SW 1271 (cell line): Measurements from ENCODE around the gene FLT1.

Experiments used
- DNase-seq, 2 experiments: peaks; one replicate each; lab custom pipeline; 2025; lab: John Stamatoyannopoulos, UW

The FLT1 gene

DNA sequence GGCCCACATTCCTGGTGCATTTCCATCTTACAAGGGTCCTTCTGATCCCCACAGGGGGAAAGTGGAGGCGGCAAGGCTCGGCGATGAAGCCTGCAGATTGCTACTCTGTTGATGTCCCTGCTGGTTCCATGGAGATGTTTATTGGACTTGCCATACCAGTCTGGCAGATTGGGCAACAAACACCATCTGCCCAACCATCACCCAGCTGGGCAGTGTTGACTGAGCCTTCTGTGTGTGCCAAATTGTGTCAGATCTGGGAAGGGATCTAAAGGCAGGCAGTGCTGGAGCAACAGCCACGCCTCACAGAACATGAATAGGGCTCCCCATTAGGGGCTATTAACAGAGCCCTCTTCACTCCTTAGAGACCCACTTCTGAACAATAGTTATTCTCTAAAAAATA, 35.0 kb downstream of the FLT1 start:
- no peak for DNase-seq

- DNase-seq, result no peak
Observed at GRCh38 chr13:28458608-28459007, 36.3 kb downstream of the FLT1 start.

DNA sequence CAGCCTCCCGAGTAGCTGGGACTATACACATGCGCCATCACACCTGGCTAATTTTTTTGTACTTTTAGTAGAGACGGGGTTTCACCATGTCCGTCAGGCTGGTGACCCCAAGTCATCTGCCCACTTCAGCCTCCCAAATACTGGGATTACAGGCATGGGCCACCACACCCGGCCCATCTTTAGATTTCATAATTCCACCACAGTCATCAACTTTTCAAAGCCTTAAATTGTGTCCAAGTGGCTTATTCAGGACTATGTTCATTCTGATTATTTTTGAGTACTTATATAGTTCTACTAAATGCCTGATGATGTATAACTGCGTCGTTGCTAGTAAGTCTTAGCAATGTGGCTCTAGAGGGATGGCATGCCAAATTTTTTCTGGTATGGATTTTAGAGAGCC, 36.9 kb downstream of the FLT1 start:
- no peak for DNase-seq

GRCh38 chr13:28457521-28457920, 37.4 kb downstream of the FLT1 start:
- no peak for DNase-seq

DNA sequence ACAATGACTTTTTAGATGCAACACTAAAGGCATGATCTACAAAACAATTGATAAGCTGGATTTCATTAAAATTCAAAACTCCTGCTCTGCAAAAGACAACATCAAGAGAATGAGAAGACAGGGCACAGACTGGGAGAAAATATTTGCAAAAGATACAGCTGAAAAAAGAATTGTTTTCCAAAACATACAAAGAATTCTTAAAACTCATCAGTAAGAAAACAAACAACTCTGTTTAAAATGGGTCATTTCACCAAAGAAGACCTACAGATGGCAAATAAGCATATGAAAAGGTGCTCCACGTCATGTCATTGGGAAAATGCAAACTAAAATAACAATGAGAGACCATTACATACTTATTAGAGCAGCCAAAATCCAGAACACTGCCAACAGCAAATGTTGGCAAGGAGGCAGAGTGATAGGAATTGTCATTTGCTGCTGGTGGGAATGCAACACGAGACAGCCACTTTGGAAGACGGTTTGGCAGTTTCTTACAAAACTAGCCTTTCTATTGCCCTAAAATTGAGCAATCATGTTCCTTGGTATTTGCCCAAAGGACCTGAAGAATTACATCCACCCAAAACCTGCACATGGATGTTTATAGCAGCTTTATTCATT, 39.2 kb downstream of the FLT1 start:
- no peak for DNase-seq

GRCh38 chr13:28452755-28453154, 42.2 kb downstream of the FLT1 start:
- DNase-seq, result no peak

DNA sequence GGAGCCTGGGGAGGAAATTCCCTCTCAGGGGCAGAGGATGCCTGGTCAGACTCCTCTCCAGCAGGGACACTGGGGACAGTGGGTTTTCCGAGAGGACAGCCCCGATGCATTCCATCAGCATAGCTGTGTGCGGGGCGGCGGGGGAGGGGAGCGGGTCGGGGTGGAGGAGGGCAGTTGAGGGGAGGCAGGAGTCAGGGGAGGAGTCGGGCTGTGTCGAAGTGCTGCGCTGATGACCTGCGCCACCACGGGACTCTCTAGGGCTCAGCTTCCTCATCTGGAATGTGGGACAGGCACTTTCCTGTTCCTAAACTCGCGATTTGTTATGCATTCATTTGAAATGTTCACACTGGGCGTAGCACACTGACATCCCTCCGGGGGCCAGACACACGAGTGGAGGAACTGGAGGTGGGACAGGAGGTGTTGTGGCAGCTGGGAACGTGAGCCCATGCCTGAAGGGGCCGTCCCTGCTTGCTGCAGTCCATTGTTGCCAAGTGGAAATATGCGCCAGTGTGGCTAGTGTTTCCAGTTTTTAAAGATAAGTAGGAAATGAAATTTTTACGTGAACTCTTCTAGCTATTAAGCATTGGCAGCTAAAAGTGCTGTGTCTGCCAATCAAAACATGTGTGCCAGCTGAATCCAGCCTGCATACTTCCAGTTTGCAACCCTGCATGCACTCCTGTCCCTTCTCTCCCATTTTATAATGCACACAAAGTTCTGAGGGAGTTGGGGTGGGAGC, 43.3 kb downstream of the FLT1 start:
- DNase-seq, result no peak

DNA sequence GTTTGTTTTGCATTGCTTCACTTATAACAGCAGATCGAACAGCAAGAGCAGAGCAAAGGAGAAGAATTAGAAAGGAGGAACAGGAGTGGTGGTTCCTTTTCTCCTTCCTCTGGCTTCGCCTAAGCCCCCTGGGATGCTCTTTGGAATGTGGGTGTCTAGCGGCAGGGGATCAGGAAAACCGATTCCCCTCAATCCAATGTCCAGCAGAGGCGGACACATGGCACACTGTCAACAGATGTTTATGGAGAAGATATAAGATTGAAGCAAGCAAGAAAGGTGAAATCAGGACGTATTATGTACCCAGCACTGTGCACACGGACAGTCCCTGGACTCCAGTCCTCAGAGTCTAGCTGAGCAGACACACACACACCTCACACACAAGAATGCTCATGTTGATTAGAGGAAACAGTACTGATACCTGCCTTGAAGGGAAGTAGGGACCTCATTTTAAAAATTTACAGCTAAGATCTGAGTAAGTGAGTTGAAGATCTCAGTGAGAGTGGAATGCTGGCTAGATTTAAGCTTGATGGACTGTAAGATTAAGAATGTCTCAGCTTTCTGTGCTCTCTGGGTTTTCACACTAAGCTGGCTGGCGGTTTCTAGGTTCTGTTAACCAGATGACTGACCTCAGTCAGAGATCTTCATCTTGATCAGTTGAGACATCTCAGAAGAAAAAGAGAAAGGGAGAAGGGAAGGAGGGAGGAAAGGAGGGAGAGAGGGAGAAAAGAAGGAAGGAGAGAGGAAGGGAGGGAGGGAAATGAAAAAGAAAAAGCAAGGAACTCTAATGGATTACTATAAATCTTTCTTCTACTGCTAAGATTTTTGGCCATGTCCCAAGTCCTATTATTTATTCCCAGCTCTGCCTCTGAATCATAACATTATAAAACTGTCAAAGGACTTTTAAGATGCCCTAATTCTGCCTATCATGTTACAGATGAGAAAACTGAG, 44.8 kb downstream of the FLT1 start:
- DNase-seq, result no peak

- no peak for DNase-seq
Observed at GRCh38 chr13:28448651-28449358, 46.1 kb downstream of the FLT1 start.

- no peak for DNase-seq
Observed at GRCh38 chr13:28447989-28448388, 46.9 kb downstream of the FLT1 start.

DNA sequence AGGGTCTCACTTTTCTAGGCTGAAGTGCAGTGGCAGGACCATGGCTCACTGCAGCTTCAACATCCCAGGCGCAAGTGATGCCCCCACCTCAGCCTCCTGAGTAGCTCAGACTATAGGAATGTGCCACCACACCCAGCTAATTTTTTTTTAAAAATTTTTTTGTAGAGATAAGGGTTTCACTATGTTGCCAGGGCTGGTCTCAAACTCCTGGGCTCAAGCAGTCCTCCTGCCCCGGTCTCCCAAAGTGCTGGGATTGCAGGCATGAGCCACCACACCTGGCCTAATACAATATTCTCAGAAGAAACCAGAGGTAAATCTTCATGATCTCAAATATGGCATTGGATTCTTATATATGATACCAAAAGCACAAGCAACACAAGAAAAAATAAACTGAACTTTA, 47.7 kb downstream of the FLT1 start:
- DNase-seq, result no peak

- DNase-seq, result no peak
Observed at GRCh38 chr13:28442839-28443238, 52.1 kb downstream of the FLT1 start.

- no peak for DNase-seq
Observed at GRCh38 chr13:28441529-28441928, 53.4 kb downstream of the FLT1 start.

- no peak for DNase-seq
Observed at GRCh38 chr13:28440774-28441504, 54.0 kb downstream of the FLT1 start.

- DNase-seq, result no peak
Observed at GRCh38 chr13:28438598-28439334, 56.2 kb downstream of the FLT1 start.

- no peak for DNase-seq
Observed at GRCh38 chr13:28438067-28438466, 56.9 kb downstream of the FLT1 start.

GRCh38 chr13:28435917-28436316, 59.0 kb downstream of the FLT1 start:
- no peak for DNase-seq

GRCh38 chr13:28434926-28435325, 60.0 kb downstream of the FLT1 start:
- no peak for DNase-seq

- DNase-seq, result no peak
Observed at GRCh38 chr13:28432816-28433560, 61.9 kb downstream of the FLT1 start.

DNA sequence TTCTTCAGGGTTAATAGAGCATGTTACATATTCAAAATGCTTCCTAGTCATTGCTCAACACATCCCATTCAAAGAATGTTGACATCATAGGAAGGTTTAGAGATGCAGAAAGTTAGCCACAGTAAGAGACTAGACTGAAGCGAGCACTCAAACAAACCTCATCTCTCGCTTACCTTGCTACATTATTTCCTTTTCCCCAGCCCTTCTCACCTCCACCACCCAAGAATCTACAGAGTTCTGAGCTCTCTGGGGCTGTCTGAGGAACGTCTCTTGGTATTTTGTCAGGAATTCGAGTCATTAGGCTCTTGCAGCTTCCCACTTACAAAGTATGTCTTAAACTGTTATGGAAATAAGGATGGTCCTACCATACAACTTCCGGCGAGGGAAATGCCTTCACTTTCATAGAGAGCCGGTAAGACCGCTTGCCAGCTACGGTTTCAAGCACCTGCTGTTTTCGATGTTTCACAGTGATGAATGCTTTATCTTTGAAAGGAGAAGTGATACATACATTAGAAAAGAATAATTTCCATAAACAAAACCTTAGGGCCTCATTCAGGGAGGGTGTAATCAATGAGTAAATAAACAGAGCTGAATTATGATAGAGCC, 65.1 kb downstream of the FLT1 start:
- no peak for DNase-seq
